ENCODE results near the gene TMEM141.
A peak's percentile ranks its signal among the peaks of the same experiment; 100 is the strongest.
"Not testable (repeated sequence)": the region's sequence is repeated elsewhere in the genome, so short reads cannot be mapped to it uniquely, and the experiment has no call there.

TMEM141 gene

GRCh38 chr9:136799854-136800657 lies 8.9 kb downstream of the TMEM141 start:
- peaks cover 0 to 18% of the 10 kb centered on the region in 2 donors for H3K4me1 ChIP-seq (ENCODE audit: control insufficient read depth in 1 of 2, insufficient read depth in 2 of 2, low read length in 2 of 2)
- H3K27ac ChIP-seq (ENCODE audit: low read length), result no peak overlapping the region
- peaks cover 21% of the 10 kb centered on the region for H3K27me3 ChIP-seq (ENCODE audit: low read depth, low read length)
- no peaks in the 10 kb centered on the region for H3K9me3 ChIP-seq (ENCODE audit: control insufficient read depth in 1 of 2, low read length in 2 of 2)
- peak overlapping the region; percentile 39 to 52 for H3K4me3 ChIP-seq (ENCODE audit: low read depth in 1 of 2, low read length in 2 of 2)
- no peaks in the 10 kb centered on the region for H3K36me3 ChIP-seq (ENCODE audit: control insufficient read depth in 1 of 2, insufficient read depth in 2 of 2, low read length in 2 of 2)

DNA sequence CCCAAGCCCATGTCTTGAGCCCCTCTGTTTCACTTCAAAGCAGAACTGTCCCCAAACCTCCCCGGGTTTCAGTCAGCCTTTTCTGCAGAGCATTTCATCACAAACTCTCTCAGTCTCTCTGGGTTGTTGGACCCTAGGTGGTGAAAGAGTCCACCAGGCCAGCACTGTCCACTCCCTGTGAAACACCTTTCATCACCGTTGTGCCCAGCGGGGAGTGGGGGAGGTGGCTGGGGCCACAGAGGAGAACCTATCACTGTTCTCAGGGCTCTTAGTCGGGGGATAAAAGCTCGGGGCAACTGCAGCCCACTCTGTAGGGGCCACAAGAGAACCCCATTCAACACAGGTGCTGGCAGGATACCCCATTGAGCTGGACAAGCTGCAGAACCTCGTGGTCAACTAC lies 11.2 kb downstream of the TMEM141 start:
- Histone ChIP-seq H3K36me3 (ENCODE audit: control insufficient read depth in 1 of 2, insufficient read depth in 2 of 2, low read length in 2 of 2) (no peaks in the 10 kb centered on the region), H3K27me3 (ENCODE audit: low read depth, low read length) (peaks cover 21% of the 10 kb centered on the region)

DNA sequence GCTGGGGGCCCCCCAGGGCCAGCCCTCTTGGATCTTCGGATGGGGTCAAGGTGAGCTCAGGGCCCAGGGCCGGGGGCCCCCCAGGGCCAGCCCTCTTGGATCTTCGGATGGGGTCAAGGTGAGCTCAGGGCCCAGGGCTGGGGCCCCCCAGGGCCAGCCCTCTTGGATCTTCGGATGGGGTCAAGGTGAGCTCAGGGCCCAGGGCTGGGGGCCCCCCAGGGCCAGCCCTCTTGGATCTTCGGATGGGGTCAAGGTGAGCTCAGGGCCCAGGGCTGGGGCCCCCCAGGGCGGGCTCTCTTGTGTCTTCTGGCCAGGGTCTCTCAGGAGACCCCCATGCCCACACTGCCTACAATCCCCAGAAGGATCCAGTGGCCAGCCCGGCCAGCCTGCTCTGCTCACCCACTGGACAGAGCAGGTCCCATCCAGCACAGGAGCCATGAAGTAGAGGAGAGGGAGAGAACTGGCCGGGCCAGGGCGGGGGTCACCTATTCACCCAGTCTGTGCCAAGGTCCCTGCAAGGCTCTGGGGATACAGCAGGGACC lies 11.9 kb downstream of the TMEM141 start:
- H3K36me3 ChIP-seq (ENCODE audit: control insufficient read depth in 1 of 2, insufficient read depth in 2 of 2, low read length in 2 of 2); H3K27ac ChIP-seq (ENCODE audit: low read length); H3K9me3 ChIP-seq (ENCODE audit: control insufficient read depth in 1 of 2, low read length in 2 of 2); H3K4me3 ChIP-seq (ENCODE audit: low read depth in 1 of 2, low read length in 2 of 2): not testable (repeated sequence)
- Histone ChIP-seq H3K4me1 (ENCODE audit: control insufficient read depth in 1 of 2, insufficient read depth in 2 of 2, low read length in 2 of 2) (peaks cover 6 to 30% of the 10 kb centered on the region in 2 donors), H3K27me3 (ENCODE audit: low read depth, low read length) (peaks cover 21% of the 10 kb centered on the region)

More for the DNA sequence above, 11.2 kb downstream of the TMEM141 start:
- no peaks in the 10 kb centered on the region for H3K9me3 ChIP-seq (ENCODE audit: control insufficient read depth in 1 of 2, low read length in 2 of 2)
- no peak overlapping the region for H3K27ac ChIP-seq (ENCODE audit: low read length)
- no peak overlapping the region for H3K4me3 ChIP-seq (ENCODE audit: low read depth in 1 of 2, low read length in 2 of 2)
- H3K4me1 ChIP-seq (ENCODE audit: control insufficient read depth in 1 of 2, insufficient read depth in 2 of 2, low read length in 2 of 2), result peaks cover 6 to 30% of the 10 kb centered on the region in 2 donors

DNA sequence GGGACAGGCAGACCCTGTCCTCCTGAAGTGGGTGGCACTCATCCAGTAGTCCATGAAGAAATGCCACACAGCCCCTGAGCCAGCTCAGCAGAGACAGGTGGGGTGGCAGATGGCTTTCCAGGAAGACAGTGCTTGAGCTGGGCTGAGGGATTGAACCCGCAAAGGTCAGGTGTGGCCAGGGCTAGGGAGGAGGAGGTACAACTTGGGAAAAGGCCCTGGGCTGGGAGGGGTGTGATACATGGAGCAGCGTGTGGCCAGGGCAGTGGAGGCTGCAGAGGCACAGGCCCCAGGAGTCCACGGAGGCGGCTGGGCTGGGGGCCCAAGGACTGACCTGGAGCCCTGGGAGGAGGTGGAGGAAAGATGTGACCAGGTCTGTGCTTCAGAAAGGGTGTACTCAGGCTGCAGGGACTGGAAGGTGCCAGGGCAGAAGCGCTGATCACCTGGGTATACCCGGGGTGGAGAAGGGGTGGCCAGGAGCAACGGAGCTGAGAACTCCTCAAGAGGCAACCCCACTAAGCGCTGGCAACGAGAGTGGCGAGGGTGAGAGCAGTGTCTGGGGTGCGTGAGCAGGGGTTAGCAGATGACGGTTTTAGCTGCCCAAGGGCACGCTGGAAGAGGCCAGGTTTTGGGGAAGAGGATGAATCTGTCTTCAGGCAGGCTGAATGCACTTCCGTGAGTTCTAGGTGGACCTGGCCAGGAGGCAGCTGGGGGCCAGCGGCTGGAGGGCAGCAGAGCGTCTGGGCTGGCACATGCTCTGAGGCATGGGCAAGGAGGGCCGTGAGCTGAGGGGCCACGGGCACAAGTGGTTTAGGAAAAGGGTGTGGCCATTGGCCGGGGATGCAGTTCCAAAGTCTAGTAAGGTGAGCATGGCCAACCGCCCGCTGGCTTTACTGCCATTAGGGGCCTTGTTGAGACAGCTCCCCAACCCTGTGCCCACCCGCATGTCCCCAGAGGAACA lies 12.7 kb downstream of the TMEM141 start:
- Histone ChIP-seq H3K4me3 (ENCODE audit: low read depth in 1 of 2, low read length in 2 of 2) (no peak overlapping the region), H3K4me1 (ENCODE audit: control insufficient read depth in 1 of 2, insufficient read depth in 2 of 2, low read length in 2 of 2) (peaks cover 6 to 34% of the 10 kb centered on the region in 2 donors), H3K36me3 (ENCODE audit: control insufficient read depth in 1 of 2, insufficient read depth in 2 of 2, low read length in 2 of 2) (no peaks in the 10 kb centered on the region), H3K27me3 (ENCODE audit: low read depth, low read length) (peaks cover 17% of the 10 kb centered on the region), H3K27ac (ENCODE audit: low read length) (no peak overlapping the region), H3K9me3 (ENCODE audit: control insufficient read depth in 1 of 2, low read length in 2 of 2) (no peaks in the 10 kb centered on the region)

- no peak overlapping the region for H3K27ac ChIP-seq (ENCODE audit: low read length)
- H3K4me1 ChIP-seq (ENCODE audit: control insufficient read depth in 1 of 2, insufficient read depth in 2 of 2, low read length in 2 of 2), result peaks cover 10 to 37% of the 10 kb centered on the region in 2 donors
- no peaks in the 10 kb centered on the region for H3K9me3 ChIP-seq (ENCODE audit: control insufficient read depth in 1 of 2, low read length in 2 of 2)
- peaks cover 0 to 2% of the 10 kb centered on the region in 2 donors for H3K36me3 ChIP-seq (ENCODE audit: control insufficient read depth in 1 of 2, insufficient read depth in 2 of 2, low read length in 2 of 2)
- H3K4me3 ChIP-seq (ENCODE audit: low read depth in 1 of 2, low read length in 2 of 2), result no peak overlapping the region
- H3K27me3 ChIP-seq (ENCODE audit: low read depth, low read length), result peaks cover 8% of the 10 kb centered on the region
Observed at GRCh38 chr9:136804509-136805206, 13.5 kb downstream of the TMEM141 start.

DNA sequence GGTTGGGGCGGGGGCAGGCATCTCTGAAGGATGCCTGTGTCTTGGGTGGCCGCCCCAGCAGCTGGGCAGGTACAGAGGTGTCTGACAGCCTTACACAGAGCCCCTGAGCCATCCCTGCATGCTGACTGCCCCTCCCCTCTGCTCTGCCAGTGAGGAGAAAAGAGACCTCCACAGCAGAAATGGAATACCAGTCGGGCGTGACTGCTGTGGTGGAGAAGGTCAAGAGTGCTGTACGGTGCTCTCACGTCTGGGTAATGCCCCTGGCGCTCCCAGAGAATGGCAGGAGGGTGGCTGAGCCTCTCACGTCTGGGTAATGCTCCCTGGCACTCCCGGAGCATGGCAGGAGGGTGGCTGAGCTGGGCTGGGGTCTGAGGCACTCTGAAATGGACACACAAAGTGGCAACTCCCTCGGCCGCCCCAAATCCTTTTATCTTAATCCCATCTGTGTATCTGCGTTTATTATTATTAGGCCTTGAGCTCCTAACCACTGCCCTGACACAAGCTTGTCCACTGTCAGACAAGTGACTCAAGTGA lies 14.1 kb downstream of the TMEM141 start:
- H3K4me1 ChIP-seq (ENCODE audit: control insufficient read depth in 1 of 2, insufficient read depth in 2 of 2, low read length in 2 of 2), result peaks cover 16 to 38% of the 10 kb centered on the region in 2 donors
- H3K36me3 ChIP-seq (ENCODE audit: control insufficient read depth in 1 of 2, insufficient read depth in 2 of 2, low read length in 2 of 2), result peaks cover 0 to 4% of the 10 kb centered on the region in 2 donors
- H3K27me3 ChIP-seq (ENCODE audit: low read depth, low read length), result peaks cover 6% of the 10 kb centered on the region
- H3K9me3 ChIP-seq (ENCODE audit: control insufficient read depth in 1 of 2, low read length in 2 of 2), result no peaks in the 10 kb centered on the region
- H3K4me3 ChIP-seq (ENCODE audit: low read depth in 1 of 2, low read length in 2 of 2), result no peak overlapping the region
- H3K27ac ChIP-seq (ENCODE audit: low read length), result no peak overlapping the region

GRCh38 chr9:136806067-136806466 lies 14.9 kb downstream of the TMEM141 start:
- Histone ChIP-seq H3K27ac (ENCODE audit: low read length) (no peak overlapping the region), H3K36me3 (ENCODE audit: control insufficient read depth in 1 of 2, insufficient read depth in 2 of 2, low read length in 2 of 2) (peaks cover 0 to 4% of the 10 kb centered on the region in 2 donors), H3K4me3 (ENCODE audit: low read depth in 1 of 2, low read length in 2 of 2) (peak overlapping the region in 1 of 2 donors; percentile 71), H3K9me3 (ENCODE audit: control insufficient read depth in 1 of 2, low read length in 2 of 2) (no peaks in the 10 kb centered on the region), H3K27me3 (ENCODE audit: low read depth, low read length) (peaks cover 6% of the 10 kb centered on the region), H3K4me1 (ENCODE audit: control insufficient read depth in 1 of 2, insufficient read depth in 2 of 2, low read length in 2 of 2) (peaks cover 16 to 36% of the 10 kb centered on the region in 2 donors)

DNA sequence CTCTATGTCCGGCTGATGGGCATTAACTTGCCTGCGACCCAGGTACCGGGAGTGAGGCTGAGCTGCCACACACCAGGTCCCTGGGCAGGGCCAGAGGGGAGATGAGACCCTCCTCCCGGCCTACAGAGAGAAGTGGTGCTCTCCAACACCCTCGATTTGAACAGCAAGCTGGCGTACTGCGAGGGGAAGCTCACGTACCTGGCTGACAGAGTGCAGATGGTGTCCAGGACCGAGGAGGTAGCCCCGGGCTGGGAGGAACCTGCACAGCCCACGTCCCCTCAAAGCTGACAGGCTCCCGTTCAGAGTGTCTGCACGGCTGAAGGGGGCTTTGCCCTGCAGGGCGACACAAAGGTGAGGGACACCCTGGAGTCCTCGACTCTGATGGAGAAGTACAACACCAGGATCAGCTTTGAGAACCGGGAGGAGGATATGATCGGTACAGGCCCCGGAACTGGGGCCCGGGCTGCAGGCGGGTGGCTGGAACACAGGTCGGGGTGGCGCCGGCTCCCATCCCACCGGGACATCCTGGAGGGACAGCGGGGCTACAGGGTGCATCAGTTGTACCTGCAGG lies 15.6 kb downstream of the TMEM141 start:
- Histone ChIP-seq H3K9me3 (ENCODE audit: control insufficient read depth in 1 of 2, low read length in 2 of 2) (no peaks in the 10 kb centered on the region), H3K4me1 (ENCODE audit: control insufficient read depth in 1 of 2, insufficient read depth in 2 of 2, low read length in 2 of 2) (peaks cover 16 to 37% of the 10 kb centered on the region in 2 donors), H3K36me3 (ENCODE audit: control insufficient read depth in 1 of 2, insufficient read depth in 2 of 2, low read length in 2 of 2) (peaks cover 0 to 4% of the 10 kb centered on the region in 2 donors), H3K27me3 (ENCODE audit: low read depth, low read length) (peaks cover 6% of the 10 kb centered on the region), H3K27ac (ENCODE audit: low read length) (no peak overlapping the region), H3K4me3 (ENCODE audit: low read depth in 1 of 2, low read length in 2 of 2) (peak overlapping the region; percentile 63 to 71)

DNA sequence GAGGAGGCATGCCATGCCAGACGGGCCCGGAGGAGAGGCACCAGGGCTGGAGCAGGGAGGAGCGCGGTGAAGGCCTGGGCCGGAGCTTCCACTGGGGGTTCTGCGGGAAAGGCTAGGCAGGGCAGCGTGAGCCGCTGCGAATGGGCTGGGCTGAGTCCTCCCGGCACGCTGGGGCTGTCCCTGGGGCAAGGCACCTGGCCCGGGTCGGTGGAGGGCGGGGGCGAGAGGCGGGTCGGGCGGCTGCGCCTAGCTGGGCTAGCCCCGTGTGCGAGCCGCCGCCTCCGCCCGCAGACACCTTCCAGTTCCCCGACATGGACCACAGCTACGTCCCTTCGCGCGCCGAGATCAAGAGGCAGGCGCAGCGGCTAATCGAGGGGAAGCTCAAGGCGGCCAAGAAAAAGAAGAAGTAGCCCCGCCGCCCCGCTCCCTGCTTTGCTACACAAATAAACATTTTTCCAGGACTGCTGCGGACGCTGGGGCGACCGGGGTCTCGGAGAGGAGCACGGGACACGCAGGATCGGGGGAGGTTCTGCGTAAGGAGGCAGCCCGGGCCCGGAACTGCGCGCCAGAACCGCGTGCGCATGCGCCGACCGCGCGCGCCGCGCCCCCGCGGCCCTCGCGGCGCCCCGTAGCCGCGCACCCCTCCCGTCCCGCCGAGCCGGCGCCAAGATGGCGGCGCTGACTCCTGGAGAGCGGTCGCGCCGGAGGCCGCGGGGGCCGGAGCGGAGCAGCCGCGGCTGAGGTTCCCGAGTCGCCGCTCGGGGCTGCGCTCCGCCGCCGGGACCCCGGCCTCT lies 16.3 kb downstream of the TMEM141 start, which contains the start of gene RABL6:
Gene RABL6, plus strand, starts transcription at position 668 of the 794 bp plus-strand sequence. CDS start 249 bp downstream, outside the sequence.
- Histone ChIP-seq H3K27me3 (ENCODE audit: low read depth, low read length) (peaks cover under 1% of the 10 kb centered on the region), H3K36me3 (ENCODE audit: control insufficient read depth in 1 of 2, insufficient read depth in 2 of 2, low read length in 2 of 2) (peaks cover 0 to 4% of the 10 kb centered on the region in 2 donors), H3K27ac (ENCODE audit: low read length) (peak within 1 kb of the TSS; percentile 51)

More for the DNA sequence above, 16.3 kb downstream of the TMEM141 start, which contains the start of gene RABL6:
- Histone ChIP-seq H3K4me3 (ENCODE audit: low read depth in 1 of 2, low read length in 2 of 2) (peak within 1 kb of the TSS; percentile 63 to 88), H3K4me1 (ENCODE audit: control insufficient read depth in 1 of 2, insufficient read depth in 2 of 2, low read length in 2 of 2) (peaks cover 16 to 37% of the 10 kb centered on the region in 2 donors), H3K9me3 (ENCODE audit: control insufficient read depth in 1 of 2, low read length in 2 of 2) (no peaks in the 10 kb centered on the region)

All from muscle layer of duodenum (tissue), 2 donors.